HG03159 (cell line): ENCODE data around the gene MRPS25.
A peak's percentile ranks its signal among the peaks of the same experiment; 100 is the strongest.

Experiments used
- ATAC-seq: cut with Tn5 transposase; IDR thresholded peaks from one replicate; pipeline ENCODE4 v1.9.1; 2021; ENCODE audit warnings: mild to moderate bottlenecking, moderate library complexity; ENCODE audit not compliant: unreplicated experiment

Gene MRPS25

GRCh38 chr3:15064835-15065549, at the start of gene MRPS25:
MRPS25 (minus strand) TSS chr3:15065315; CDS start chr3:15065194, 121 bp downstream.
- peak; percentile 95 for ATAC-seq

GRCh38 chr3:15113884-15114283, 48.8 kb upstream of the MRPS25 start:
- ATAC-seq: no peak

GRCh38 chr3:15113471-15113870, 48.4 kb upstream of the MRPS25 start:
- ATAC-seq: no peak

DNA sequence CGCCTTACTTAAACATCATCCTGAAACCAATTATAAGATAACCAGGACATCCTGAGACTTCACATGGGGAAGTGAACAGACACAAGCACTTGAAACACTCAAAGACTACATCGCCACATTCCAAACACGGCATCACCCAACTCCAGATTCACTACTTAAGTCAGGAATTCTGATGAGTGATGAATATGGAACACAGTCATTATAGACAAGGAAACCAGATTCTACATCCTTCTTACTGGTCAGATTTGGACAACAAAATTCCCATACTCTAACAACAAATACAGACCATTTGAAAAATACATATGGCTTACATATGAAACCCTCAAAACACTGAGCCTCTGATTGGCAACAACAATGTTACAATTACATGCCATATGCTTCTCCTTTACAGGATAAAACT, 46.9 kb upstream of the MRPS25 start:
- ATAC-seq: no peak

- ATAC-seq: no peak
Measured at GRCh38 chr3:15110206-15110605, 45.1 kb upstream of the MRPS25 start.

DNA sequence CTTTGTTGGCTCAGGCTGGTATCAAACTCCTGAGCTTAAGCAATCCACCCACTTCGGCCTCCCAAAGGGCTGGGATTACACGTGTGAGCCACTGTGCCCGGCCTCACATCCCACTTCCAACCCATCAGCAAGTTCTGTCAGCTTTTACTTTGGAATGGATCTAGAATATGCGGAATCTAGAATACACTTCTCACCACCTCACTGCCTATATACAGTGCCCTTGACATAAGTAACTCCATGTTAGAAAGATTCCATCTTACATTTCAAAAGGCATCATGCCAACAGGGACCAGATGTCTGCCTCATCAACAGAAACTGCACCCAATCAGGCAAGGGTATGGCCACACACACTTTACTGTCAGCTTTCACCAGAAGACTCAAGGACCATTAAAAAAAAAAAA, 43.8 kb upstream of the MRPS25 start:
- ATAC-seq: no peak

GRCh38 chr3:15108082-15108545, 43.0 kb upstream of the MRPS25 start:
- ATAC-seq: peak; percentile 77

DNA sequence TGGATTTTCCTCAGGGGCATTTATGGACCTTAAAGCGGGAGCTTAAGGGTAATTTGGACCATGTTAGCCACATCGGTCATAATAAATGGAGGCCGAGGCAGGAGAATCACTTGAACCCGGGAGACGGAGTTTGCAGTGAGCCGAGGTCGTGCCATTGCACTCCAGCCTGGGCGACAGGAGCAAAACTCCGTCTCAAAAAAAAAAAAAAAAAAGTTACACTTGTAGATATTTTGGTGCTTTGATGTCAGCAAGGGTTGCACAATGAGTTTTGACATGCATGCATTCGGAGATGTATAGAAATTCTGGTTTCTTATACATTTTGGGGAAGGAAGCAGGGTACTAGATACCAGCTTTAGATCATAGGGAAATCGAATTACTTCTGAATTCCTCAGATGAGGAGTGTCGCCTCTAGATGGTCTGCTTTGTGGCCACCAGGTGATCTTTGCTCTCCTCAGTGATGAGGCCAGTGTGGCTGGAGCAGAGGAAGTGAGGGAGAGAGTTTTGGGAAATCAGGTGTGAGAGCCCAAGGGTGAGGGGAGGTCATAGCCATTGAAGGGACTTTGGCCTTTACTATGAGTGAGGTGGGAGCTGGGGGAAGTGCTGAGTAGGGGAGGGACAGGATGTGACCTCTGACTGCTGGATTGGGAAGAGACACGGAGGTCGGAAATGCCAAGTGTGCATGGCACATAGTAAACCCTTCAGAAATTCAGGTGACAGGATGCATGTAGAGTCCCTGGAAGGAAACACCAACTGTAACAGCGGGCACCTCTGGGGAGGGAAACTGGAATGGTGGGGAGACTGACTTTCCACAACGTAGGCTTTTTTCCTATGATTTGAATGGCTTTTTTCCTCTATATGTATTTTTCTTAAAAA, 42.2 kb upstream of the MRPS25 start:
- ATAC-seq: no peak

DNA sequence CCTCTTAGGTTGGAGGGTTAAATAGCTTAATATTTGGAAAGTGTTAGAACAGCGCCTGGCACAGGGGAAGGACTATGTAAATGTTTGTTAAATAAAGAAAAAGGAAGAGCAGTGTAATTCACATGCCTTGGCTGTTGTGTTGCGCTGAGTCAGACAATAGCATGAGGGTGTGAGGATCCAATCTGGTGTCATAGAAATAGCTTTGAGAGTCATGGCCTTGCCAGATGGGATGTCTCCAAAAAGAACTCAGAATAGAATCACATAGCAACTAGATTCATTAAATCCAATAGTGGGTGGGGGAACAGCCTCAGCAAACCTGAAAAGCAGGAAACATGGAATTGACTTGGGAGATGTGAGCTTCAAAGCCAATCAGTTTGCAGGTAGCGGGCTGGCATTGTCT, 37.7 kb upstream of the MRPS25 start:
- ATAC-seq: no peak

DNA sequence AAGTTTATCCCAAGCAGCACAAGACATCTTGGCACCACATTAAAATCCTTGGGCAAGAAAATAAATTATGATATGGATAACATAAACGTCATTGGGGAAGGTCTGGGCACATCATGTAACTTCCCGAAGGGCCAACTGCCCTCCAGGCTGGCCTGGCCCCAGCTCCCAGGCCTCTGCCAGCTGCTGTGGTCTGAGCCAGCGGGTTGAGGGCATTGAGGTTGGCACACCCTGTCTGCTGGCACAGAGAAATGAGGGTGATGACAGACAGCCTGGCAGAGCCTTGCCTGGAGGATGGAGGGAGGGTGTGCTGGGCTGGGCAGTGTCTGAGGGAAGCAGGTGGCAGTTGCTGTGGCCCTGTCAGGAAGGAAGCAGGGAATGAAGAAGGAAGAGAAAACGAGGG, 37.1 kb upstream of the MRPS25 start:
- ATAC-seq: no peak

DNA sequence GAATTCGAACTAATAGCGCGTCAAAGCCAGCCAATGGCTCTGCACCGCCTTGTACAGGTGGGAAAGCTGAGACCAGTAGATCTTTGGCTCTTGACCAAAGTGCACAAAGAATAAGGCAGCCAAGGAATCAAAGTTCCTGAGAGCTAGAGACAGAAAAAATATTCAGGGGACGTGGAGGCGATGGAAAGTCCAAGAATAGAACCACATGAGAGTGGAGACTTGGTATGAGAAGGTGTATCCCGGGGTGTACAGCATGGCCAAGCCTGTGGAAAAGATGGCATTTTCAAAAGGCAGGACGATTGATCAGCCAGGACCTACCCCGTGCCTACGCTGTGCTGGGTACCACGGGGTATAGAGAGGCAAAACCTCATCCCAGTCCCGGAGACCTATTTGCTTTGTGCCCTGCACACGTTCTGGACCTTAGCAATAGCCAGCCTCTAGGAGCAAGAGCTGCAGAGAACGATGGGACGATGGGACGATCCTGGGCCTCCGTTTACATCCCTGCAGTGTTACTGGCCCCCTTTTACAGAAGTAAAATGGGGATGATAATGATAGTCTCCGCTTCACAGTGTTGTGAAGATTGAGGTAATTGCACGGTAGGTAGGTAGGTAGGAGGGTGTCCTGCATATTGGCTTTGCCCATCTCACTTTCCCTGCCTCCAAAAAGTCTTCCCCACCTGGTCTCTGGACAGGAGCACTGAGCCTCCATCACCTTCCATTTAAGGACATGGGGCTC, 34.4 kb upstream of the MRPS25 start:
- peak; percentile 25 for ATAC-seq

GRCh38 chr3:15098503-15099363, 33.6 kb upstream of the MRPS25 start, which contains the start of gene RBSN:
RBSN (minus strand) TSS chr3:15099148; CDS start chr3:15096120, 3,028 bp downstream.
- ATAC-seq: peak; percentile 83

GRCh38 chr3:15097891-15098290, 32.8 kb upstream of the MRPS25 start:
- no peak for ATAC-seq

DNA sequence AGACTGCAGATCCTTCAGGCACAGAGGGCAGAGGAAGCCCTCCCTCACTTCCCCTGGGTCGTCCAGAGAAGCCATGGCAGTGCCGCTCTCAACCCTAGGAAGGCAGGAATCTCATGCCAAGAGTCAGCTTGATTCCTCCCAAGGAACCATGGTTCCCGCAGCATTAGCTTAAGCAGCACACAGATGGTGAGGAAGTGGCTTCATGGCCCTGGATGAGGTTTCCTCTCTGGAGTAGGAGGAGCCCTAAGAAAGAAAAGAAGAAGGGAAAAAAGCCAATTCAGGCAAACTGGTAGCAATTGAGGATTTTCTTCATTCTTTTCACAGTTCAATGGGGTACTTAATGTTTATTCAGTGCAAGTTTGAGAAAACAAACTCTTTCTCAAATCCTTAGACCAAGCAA, 30.9 kb upstream of the MRPS25 start:
- ATAC-seq: no peak

DNA sequence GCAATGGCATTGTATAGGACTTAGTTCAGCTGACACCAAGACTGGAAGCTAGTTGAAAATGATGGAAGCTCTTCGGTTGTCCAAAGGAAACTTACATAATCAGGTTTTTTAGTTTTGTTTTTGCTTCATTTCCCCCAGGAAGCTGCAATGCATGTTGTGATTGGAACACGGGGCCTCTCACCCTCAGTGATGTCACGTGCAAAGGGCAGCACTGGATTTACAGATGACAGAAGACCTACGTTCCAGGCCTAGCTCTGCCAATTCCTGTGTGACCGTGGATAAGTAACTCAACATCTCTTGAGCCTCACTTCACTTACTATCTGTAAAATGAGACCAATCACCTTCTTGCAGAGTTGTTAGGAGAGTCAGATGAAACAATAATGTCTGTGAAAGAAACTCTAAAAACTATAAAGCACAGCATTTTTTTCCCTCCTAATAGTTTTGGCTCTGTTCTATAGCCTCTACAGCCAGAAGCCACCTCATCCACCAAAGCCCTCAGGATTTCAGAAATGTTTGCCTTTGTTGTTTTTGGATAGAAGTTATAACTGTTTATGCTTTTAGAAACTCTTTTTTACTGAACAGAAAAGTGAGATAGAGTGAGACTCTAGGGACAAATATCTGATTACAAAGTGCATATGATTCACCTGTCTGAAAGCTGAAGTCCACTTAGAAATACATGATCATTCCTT, 29.2 kb upstream of the MRPS25 start:
- ATAC-seq: no peak

- ATAC-seq: no peak
Measured at GRCh38 chr3:15092686-15093085, 27.6 kb upstream of the MRPS25 start.

- no peak for ATAC-seq
Measured at GRCh38 chr3:15091575-15091974, 26.5 kb upstream of the MRPS25 start.

GRCh38 chr3:15089201-15089600, 24.1 kb upstream of the MRPS25 start:
- ATAC-seq: no peak

DNA sequence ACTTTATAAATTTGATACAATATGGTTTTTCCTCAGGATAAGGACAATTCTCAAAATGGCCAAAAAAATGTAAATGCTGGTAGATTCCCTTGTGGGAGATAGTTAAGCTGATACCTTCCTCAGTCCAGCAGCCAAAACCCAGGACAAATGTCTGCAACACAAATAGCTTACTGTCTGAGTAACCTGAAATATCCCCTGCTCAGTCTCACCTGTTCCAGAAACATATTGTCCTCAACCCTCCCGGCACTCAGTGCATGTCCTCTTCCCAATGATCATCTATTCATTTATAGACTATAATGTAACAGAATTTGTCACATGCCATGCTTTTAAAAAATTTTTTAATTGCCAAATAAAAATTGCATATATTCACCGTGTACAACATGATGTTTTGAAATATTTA, 21.6 kb upstream of the MRPS25 start:
- no peak for ATAC-seq

DNA sequence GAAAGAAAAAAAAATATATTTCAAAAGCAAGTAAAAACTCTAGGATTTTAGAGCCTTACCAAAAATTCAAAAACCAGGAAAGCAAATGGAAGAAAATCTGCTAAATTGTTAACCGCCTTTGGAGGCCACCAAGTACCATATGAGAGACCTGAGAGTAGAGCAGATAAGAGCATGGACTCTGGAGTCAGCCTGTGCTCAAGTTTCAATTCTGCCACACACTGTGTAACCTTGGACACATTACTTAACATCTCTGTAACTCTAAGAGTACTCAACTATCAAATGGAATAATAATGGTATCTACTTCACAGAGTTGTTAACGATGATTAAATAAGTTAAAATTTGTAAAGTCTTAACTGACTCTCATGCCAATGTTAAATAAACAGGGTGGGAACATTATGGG, 21.1 kb upstream of the MRPS25 start:
- ATAC-seq: no peak
